NCI-H2081 (cell line): Measurements from ENCODE around the gene CEP41.

Experiments
- DNase-seq, 2 experiments: peaks; one replicate each; lab custom pipeline; 2025; lab: John Stamatoyannopoulos, UW

CEP41 gene, protein sequence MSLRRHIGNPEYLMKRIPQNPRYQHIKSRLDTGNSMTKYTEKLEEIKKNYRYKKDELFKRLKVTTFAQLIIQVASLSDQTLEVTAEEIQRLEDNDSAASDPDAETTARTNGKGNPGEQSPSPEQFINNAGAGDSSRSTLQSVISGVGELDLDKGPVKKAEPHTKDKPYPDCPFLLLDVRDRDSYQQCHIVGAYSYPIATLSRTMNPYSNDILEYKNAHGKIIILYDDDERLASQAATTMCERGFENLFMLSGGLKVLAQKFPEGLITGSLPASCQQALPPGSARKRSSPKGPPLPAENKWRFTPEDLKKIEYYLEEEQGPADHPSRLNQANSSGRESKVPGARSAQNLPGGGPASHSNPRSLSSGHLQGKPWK

DNA sequence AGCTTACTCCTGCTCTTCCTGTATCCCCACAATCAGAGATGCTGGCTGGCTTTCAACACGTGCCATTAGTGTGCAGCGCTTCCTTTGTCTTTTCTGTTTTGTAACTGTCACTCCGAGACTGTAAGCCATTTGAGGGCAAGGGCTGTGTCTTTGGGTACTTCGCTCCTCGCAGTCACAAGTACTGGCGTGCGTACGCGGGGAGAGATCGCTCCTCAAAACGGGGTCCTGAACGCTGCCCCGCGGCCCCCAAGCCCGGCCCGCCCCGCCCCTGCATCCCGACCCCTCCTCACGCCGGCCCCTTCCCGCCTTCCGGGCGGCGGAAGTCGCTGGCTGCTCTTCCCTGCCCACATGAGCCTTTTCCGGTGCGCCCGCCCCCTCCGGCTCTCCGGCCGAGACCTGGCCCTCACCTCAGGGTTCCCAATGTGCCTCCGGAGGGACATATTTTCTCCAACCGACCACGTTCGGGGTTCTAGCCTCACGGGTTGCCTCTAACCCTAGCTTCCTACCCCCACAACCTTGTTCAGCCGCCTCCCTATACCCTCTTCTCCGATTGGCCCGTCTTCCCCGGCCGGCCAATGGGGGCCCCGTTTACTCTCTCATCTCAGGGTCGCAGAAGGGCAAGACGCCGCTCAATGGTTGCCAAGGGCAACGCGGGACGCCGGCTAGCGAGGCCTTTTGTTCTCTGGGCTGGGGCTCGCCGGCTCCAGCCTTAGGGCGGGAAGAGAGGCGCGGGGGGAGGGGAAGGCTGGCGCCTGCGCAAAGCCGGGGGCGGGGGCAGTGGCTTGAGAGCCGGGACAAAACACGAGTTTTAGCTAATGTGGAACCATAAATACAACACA, at the start of gene CEP41:
Gene CEP41, minus strand, starts transcription at position 490 of the 839 bp plus-strand sequence. Its CDS starts 50 bp downstream, at position 440.
- DNase-seq: peak; percentile 99 to 100

DNA sequence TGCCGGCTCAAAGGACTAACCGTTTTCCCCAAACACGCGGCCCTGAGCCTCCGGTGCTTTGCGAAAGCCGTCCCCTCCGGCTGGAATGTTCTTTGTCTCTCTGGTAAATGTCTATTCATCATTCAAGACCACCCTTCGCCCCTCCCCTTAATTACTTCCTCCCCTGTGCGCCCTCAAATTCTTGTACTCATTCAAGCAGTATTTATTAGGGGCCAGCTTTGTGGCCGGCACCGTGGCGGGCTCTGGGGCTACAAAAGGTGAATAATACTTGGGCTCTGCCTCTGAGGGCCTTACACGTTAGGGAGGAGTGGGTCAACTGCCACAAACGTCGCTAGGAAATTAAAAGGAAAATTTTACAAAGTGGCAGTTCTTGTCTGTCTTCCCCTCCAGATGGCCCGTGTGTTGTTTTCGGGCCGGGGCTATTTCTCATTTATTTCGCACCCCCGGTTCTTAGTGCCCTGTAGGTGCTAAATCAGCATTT, 49.5 kb upstream of the CEP41 start:
- DNase-seq: no peak

DNA sequence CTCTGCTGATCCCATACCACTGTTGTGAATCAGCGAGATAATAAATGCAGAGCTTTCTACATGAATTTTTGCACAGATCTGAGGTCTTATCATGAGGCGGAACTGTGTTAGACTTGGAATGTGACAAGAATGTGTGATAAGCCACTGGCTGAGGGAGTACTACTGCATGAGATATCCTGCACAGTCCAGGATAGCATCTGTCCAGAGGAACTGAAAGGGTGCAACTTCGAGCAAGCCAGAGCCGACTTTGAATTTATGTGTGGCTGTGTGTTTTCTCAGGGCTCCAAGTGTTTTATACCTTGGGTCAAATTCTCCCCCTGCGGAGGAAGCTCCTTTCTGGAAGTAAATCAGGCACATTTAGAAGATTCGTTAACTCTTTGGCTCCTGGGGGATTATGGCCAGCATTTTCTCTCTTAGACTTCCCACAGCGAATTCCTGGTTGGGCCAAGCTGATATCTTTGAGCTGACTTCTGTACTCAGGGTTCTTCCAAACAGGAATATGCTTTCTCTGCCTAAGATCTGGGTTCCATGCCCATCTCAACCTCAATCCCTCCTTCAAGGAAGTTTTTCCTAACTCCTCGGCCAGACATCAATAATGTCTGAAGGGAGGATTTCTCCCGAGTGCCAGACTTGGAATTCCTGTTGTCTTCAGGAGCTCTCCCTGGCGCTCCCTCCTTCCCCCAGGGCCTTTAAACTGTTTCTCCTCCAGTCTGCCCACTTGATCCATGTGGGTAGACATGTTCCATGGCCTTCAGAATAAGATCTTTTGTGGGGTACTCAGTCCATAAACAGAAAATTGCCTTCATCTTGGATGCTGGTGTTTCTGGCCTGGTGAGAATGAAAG, 48.5 kb upstream of the CEP41 start:
- DNase-seq: no peak

DNA sequence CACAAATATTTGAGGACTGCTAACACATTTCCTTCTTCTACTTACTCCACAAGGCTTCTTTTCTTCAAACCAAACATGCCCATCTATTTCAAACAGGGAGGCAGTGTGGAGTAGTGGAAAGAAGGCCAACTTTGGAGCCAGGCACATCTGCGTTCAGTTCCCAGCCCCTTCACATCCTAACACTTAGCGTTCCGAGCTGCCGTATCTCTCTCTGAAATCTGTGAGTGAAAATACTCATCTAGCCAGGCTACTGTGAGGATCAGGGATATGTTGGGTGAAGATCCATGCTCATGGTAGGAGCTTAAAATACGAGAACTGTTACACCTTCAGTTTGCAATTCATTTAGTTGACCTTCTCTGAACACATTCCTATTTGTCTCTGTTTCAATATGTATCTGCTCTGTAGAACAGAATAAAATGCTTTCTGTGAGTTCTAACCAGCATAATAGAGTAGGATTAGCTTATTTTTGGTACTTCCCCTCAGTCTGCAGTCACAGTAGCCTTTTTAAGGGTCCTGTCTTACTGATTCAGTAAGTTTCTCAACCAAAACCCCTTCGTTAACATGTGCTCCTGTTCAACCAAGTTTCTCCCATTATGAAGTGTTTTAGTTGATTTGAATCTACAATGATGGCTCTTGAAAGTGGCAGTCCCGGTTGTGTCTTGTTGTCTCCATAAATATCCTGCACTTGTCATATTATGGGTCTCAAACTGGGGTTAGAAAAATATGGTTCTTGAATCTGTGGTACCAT, 47.8 kb upstream of the CEP41 start:
- no peak for DNase-seq

DNA sequence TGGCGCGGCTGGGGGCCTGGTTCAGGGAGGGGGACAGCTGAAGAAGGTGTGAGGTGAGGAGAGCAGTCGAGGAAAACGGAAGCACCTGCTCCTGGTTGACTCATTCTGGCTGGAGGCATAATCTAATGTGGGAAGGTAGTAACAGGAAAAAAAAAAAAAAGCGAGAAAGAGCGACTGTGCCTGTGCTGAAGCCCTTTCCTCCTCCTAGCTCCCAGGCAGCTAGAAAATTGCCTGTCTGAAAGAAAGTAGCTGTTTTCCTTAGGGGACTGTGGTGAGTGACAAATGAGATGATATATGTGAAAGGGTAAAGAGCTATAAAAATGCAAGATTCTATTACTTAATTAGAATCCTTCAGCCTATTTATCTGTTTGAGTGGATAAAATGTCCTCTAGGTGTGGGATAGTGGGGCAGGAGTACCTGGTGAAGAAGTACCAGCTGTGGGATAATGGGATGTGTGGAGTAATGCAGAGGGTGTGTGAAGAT, 46.2 kb upstream of the CEP41 start:
- DNase-seq: no peak

DNA sequence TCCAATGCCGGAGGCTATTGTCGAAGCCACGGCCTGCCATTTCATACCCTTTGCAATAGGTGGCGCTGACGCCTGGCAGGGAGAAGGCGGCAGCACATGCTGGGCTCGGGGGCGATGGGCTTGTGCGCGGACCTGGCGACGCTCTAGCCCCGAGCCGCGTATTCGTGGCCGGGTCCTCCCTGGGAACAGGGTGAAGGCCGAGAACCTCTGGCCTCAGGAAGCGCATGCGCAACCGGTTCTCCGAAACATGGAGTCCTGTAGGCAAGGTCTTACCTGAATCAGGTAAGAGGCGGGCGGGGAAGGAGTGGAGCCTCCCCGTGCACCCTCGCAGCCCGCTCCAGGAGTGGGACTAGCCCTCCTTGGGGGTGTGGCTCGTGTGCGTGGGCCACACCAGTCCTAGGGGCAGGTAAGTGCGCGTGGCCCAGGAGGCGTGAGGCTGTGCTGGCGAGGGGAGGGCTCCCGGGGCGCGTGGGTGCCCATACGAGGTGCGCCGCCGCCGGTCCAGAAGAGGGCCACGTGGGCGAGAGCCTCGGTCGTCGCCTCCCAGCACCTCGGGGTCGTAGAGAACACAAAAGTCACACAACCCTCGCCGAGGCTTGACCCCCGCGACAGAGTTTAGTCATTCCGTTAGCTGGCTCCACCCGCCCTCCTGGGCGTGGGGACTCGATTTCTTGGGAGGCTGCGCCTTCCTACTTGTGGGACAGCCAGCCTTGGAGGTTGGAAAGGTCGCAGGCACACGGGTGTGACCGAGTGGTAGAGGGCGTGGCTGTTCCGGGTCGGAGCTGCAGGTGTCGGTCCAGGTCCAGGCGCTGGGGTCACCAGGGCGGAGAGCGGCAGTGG, 45.5 kb upstream of the CEP41 start:
- no peak for DNase-seq

DNA sequence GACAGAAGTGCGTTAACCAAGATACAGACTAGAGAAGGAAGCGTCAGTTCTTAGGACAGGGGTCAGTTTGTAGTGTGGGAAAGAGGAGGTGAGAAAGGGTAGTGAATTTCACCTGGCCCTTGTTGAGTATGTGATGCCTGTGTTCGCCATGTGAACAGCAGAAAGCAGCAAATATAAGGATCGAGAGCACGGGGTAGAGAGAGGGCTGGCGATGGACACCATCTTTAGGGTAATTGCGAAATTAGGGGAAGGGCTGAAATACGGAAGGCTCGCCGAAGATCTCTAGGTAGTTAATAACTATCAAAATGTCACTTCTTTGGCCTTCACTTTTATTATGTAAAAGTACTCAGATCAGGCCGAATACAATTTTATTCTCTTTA, 44.9 kb upstream of the CEP41 start:
- no peak for DNase-seq

DNA sequence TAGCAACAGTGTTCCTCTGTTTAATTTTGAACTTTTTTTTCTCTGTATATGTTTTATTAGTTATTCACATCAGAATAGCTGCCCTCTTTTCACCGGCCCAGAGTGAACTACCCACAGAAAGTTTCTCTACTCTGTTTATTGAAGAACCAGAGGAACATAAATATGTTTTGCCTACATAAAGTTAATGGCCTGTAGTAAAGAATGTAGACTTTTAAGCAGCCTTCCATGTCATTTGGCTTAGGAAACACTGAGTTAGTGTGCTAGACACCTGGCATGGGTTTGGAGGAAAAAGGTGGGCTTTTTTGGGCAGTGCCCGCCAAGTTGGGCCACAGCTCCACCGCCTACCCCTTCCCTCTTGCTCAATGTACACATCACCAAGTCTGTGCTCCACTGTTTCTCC, 42.2 kb upstream of the CEP41 start:
- no peak for DNase-seq

DNA sequence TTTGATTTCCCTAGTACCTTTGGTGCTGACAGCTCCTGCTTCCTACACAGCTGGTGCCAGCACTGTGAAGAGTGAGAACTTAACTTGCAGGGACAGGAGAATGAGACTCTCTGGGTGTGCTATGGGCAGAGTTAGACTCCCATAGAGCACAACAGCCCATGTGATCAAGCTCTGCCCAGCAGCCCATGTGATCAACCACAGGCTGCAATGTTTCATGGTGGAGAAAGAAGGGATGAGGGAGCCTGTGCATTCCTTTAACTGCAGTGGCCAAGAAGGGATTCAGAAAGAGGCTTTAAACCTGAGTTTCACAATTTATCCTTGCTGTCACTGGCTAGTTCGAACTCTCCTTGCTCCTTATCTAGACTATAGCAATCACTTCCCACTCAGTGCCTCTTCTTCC, 41.1 kb upstream of the CEP41 start:
- DNase-seq: no peak

DNA sequence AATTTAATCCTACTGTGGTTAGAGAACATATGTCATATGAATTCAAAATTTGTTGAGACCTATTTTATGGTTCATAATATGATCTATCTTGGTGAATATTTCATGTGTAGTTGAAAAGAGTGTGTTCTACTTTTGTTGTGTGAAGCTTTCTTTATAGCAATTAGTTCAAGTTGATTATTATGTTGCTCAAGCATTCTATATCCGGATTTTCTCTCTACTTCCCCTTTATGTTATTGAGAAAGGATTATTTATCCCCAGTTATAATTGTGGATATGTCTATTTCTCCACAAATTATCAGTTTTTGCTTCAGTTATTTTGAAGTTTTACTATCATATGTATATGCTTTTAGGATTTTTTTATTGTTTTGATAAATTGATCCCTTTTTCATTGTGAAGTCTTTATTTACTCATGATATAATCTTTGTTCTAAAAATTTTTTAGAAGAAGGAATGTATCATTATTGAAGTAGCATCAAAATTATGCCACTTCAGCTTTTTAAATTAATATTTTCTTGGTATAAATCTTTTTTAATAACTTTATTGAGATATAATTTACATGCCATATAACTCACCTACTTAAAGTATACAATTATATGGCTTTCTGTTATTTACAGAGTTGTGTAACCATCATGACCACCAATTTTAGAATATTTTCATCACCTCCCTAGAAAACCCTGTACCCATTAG, 39.0 kb upstream of the CEP41 start:
- no peak for DNase-seq

DNA sequence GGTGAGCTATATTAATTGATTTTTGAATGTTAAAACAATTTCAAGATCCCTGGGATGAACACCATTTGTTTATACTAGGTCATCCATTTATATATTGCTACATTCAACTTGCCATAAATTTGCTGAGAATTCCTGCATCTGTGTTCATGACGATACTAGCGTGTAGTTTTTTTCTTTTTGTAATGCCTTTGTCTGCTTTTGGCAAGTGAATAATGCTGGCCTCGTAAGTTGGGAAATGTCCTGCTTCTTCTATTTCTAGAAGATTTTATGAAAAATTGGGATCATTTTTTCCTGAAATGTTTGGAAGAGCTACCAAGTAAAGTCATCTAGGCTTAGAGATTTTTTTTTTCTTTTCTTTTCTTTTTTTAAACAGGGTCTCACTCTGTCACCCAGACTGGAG, 38.2 kb upstream of the CEP41 start:
- no peak for DNase-seq

DNA sequence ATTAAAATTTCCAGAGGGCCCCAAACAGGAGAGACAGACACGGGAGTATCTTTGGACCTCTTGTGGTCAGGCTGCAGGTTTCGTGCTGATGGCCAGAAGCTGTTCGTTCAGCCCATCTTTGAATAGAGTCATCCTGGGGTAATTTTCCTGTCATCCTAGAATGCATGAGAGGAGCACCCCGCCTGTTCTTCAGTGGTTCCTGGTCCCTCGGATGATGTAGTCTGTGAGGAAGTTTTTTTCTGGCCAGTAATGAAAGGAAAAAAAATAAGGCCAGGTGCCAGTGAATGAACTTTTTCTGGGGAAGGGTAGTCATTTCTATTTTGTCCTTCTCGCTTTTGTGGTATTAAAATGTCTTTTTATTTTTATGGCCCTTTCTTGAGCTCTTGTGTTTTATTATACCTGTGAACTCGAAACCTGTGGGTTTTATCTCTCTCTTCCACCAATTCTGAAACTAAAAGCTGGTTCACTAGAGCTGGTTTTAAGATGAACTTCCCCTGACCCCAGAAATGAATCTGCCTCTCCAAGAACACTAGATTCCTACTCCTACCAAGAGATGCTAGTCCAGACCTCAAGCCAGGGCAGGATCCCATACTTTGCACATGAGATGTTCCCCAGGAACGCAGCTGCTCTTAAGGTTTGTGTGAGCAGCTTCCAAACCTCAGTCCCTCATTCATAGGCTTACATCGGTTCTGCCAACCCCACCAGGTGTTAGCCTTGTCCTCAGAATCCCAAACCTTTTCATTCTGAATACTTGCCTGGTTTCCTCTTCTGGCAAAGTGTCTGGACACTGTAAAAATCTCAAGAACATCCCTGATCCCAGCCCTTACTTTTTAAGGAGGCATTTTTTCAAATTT, 35.7 kb upstream of the CEP41 start:
- no peak for DNase-seq

DNA sequence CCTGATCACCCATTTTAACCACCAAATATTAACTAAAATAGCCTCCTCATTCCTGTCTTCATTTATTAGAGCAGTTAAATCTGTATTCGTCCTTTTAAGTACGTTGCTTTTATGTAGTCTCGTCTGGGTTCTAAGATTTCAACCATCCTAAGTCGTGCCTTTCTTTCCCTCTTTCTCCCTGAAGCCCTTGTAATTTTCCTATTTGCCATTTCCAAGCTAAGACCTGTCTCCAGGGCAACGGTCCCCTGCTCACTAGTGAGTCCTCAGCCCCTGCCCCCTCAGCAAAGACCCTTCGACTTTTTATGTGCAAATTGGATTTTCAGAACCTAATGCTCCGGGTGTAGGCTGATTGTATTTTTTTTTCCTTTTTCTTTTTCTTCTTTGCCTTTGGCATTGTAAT, 35.0 kb upstream of the CEP41 start:
- DNase-seq: no peak

DNA sequence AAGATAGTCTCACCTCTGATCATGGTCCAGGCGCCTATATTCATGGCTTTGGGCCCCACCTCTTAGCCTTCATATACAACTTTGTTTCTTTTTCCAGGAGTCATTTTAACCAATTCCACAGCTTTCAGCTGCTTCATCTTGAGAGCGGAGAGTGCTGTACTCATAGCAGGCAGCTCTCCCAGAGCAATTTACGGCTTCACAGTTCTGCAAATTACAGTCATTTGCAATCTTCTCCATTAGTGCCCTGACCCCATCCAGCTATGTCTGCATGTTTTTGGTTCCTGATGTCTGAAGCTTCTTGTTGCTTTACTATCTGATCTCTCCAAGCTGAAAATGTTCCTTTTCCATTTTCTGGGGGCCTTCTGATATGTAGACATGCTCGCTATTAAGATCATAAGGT, 33.1 kb upstream of the CEP41 start:
- DNase-seq: peak; percentile 67 to 90

DNA sequence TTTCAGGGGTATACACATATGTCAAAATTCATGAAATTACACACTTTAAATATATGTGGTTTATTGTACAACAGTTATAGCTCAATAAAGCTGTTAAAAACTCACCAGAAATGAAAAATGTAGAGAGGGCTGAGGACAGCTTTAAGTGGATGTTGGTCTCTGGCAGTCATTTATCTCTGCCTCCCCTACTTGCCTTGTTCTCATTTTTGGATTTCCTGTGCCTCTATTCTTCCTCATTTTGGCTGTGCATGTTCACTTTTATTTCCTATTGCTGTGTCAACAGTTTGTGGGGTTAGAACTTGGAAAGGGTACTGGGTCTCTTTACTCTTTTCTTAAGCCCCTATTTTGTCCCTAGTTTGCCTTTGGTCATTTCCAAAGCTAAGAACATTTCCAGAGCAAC, 32.5 kb upstream of the CEP41 start:
- DNase-seq: peak in 1 of 2 experiments; percentile 39

DNA sequence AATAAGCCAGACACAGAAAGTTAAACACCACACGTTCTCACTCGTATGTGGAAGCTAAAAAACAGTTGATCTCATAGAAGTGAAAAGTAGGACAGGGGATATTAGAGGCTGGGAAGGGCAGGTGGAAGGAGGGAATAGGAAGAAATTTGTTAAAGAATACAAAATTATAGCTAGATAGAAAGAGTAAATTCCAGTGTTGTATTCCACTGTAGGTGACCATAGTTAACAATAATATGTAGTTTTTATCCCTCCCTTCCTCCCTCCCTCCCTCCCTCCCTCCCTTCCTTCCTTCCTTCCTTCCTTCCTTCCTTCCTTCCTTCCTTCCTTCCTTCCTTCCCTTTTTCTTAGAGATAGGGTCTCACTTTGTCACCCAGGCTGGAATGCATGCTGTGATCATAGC, 31.2 kb upstream of the CEP41 start:
- DNase-seq: no peak

DNA sequence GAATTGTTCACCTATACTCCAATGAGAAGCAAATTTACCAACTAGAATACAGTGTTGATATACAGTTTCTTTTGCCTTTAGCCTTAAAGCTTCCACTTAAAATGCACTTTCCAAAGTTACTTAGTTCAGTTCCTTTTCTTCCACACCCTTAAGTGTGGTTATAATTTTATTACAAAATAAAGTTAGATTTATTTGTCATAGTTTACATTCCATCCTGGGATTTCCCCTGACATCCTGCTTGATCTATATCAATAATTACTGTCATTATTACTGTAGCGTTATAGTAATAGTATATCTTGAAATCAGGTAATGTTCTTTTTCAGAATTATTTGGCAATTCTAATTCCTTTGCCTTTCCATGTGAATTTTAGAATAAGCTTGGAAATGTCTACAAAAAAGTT, 27.8 kb upstream of the CEP41 start:
- DNase-seq: no peak

DNA sequence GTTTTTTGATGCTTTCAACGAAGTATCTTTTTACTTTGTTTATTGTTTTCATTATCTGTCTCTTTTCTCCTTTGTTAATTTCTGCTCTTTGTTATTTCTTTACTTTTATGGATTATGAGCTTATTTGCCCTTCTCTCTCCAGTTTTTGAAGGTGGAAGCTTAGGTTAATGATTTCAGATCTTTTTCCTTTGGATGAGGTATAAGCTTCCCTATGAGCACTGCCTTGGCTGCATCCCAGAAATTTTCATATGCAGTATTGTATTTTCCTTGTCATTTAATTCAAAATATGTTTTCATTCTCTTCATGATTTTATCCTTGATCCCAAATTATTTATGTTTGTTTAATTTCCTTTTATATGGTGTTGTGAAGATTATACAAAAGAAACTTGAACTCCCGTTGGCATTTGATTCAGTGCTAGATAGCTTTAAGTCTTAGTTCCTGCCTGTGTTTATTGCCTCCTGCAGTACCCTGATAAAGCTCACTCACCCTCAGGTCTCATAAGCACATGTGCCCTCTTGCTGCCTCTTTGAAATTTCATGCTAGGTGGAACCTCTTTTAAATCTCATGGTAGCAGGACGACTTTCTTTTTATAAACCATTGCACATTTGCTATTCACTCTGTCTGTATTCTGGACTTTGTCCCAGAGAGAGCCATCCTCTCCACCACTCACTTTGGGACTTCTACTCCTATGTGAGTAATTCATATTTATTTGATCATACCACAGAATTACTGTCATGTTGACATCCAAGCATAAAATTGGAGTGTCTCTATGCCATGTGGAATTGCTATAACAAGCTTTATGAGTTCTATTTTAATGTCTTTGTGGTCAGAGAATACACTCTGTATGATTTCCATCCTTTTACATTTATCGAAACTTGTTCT, 23.0 kb upstream of the CEP41 start:
- DNase-seq: no peak
